ENCODE measurements around the gene HERPUD1.
"Not testable (repeated sequence)": the region's sequence is repeated elsewhere in the genome, so short reads cannot be mapped to it uniquely, and the experiment has no call there.

HERPUD1 gene

GRCh38 chr16:56960681-56961281 is 28.8 kb downstream of the HERPUD1 start:
- DNase-seq (ENCODE audit: low read depth in 2 of 2), result no peak

- no peak for DNase-seq (ENCODE audit: low read depth in 2 of 2)
Observed at GRCh38 chr16:56961386-56961785, 29.4 kb downstream of the HERPUD1 start.

- DNase-seq (ENCODE audit: low read depth in 2 of 2), result no peak
Observed at GRCh38 chr16:56961851-56962281, 29.9 kb downstream of the HERPUD1 start, which contains the start of gene CETP. TSS of gene CETP (plus strand) at chr16:56961950. CDS start at chr16:56961980, 30 bp downstream.

DNA sequence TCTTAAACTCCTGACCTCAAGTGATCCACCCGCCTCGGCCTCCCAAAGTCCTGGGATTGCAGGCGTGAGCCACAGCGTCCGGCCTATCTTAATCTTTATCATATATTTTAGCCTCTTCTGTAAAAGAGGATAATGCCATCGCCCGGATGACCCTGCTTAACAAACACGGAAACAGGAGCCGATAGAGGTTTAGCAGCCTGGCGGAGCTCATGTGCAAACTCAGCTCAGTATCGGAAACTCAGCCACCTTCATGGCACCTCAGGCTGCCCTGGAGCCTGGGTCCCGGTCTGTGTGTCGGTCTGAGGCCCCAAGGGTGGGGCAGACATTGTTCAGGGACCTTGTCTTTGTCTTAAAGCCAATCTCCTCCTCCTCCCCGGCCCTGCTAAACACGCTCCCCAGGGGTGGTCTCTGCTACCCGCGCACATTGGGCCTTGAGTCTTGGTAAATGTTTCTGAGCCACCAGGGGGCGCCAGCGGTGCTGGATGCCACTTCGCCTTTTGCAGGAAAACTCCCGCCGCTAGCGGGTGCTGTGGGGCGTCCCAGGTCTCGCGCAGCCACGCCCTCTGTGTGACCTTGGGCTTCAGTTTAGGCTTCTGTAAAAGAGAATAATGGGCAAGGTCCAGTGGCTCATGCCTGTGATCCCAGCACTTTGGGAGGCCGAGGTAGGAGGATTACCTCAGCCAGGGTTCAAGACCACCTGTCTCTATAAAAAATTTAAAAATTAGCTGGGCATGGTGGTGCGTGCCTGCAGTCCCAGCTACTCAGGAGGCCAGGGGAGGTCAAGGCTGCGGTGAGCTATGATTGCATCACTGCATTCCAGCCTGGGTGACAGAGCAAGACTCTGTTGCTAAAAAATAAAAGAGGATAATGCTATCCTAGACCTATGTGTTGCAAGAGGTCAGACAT is 32.6 kb downstream of the HERPUD1 start:
- no peak for DNase-seq (ENCODE audit: low read depth in 2 of 2)

GRCh38 chr16:56965149-56966092 is 33.5 kb downstream of the HERPUD1 start:
- DNase-seq (ENCODE audit: low read depth in 2 of 2), result no peak

DNA sequence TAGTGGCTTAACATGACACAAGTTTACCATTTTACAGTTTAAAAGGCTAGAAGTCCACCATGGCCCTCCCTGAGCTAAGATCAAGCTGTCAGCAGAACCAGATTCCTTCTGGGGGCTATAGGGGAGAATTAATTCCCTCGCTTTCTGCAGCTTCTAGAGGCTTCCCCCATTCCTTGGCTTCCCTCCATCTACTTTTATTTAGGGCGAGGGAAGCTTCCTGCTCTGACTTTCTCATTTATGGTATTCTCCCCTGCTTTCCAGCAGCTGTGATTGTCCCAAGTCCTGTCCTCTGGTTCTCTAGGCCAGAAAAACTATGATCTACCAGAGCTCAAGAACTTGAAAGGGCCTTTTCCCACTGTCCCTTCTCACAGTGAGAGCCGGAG is 34.1 kb downstream of the HERPUD1 start:
- DNase-seq (ENCODE audit: low read depth in 2 of 2), result no peak

DNA sequence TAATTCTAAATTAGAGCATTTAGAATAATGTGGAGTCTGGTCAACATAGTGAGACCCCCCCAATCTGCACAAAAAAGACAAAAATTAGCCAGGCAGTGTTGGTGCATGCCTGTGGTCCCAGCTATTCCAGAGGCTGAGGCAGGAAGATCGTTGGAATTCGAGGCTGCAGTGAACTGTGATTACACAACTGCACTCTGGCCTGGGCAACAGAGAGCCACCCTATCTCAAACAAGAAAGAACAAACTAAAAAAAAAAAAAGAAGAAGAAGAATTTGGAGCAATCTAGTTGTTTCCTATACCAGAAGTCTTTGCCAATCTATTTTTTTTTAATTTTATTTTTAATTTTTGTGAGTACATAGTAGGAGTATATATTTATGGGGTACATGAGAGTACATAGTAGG is 35.8 kb downstream of the HERPUD1 start:
- DNase-seq (ENCODE audit: low read depth in 2 of 2), result no peak

DNA sequence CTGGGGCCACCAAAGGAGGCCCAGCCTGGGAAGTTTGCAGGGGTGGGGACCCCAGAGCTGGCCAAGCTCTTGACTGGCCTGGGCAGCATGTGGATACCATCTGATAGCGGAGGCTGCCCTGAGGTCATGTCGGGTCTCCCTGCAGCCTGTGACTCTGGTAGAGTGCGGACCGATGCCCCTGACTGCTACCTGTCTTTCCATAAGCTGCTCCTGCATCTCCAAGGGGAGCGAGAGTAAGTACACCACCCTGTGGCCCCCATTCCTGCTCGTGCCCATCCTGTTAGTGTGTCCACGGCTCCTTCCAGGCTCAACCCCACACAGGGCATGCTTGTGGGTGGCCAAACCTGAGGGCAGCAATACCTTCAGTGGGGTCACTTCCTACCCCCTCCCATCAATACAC is 37.8 kb downstream of the HERPUD1 start:
- no peak for DNase-seq (ENCODE audit: low read depth in 2 of 2)

GRCh38 chr16:56970934-56971767 is 39.2 kb downstream of the HERPUD1 start:
- DNase-seq (ENCODE audit: low read depth in 2 of 2), result no peak

- DNase-seq (ENCODE audit: low read depth in 2 of 2), result no peak
Observed at GRCh38 chr16:56971768-56972043, 39.8 kb downstream of the HERPUD1 start.

DNA sequence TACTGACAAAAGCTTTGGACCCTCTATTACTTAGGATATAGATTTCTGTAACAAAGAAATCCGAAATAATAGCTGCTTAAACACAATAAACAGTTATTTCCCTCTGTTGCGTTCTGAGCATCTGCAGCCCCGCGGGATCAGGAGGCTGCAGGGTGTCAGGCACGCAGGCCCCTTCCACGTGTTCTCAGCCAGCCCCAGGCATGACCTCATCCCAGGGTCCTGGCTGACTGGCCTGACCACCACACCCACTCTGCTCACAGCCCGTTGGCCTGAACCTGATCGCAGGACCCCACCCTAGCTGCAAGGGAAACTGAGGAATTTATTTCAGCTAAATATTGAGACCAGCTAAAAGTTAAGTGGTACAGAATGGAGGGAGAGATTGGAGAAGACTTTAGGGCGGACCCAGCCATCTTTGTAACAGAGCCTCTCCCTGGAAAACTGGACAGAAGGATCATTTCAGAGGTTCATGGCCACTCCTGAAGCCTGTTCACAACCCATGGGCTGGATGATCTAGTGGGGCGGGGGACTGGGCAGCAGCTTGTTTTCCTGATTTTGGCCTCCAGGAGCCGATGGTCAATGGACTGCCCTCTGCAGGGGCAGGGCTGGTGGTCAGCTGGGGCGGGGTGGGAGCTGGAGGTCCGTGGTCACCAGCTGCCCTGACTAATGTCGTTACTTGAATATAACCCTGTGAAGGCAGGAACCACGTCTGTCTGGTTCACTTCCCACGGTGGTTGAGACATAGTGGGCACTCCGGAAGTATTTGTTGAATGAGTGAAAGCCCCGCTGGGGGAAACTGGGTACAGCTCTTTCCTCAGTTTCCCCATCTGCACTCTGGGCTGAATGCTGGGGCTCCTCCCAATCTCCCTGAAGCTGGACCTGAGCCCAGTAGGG is 40.7 kb downstream of the HERPUD1 start:
- no peak for DNase-seq (ENCODE audit: low read depth in 2 of 2)

GRCh38 chr16:56973294-56973689 is 41.4 kb downstream of the HERPUD1 start:
- DNase-seq (ENCODE audit: low read depth in 2 of 2), result no peak

DNA sequence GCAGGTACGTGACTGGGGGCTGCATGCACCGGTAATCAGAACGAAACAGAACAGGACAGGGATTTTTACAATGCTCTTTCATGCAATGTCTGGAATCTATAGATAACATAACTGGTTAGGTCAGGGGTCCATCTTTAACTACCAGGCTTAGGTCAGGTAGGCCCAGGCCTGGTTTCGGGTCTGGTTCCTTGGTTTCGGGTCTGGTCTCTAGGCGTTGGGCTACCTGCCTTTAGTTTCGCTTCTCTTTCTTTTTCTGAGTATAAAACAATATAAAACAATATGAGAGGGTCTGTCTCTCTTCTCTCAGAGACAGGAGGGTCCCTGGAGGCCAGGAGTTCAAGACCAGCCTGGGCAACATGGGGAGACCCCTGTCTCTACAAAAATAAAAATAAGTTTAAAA is 42.0 kb downstream of the HERPUD1 start:
- not testable (repeated sequence) for DNase-seq (ENCODE audit: low read depth in 2 of 2)

DNA sequence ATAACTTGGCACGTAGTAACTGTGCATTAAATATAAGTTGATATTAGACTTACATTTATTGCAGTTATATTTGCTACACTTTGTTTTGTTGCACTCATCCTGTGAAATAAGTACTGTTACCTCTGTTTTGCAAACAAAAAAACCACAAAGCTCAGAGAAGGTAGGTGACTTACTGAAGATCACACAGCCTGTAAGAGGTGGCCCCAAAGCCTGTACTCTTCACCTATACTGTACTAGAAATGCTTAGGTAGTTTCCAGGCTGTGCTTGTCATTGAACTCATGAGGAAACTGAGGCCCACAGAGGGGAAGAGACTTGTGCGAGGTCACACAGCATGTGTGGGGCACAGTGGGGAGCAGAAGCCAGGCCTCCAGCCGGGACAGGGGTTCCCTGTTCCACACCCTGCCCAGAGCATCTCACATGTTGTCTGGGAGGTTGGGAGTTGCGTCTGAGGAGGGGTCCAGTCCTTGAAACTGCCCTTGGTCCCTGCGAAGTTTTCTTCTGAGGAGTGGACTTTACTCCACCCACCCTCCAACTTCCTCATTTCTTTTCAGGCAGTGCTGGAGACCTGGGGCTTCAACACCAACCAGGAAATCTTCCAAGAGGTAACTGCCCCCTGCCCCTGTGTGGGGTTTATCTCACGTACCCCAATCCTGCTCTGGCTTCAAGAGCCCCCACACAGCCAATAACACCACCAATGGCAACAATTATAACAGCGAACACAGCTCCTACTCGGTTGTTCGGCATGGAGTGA is 42.8 kb downstream of the HERPUD1 start:
- no peak for DNase-seq (ENCODE audit: low read depth in 2 of 2)

- no peak for DNase-seq (ENCODE audit: low read depth in 2 of 2)
Observed at GRCh38 chr16:56975714-56976113, 43.8 kb downstream of the HERPUD1 start.

- DNase-seq (ENCODE audit: low read depth in 2 of 2), result no peak
Observed at GRCh38 chr16:56977216-56977615, 45.3 kb downstream of the HERPUD1 start.

DNA sequence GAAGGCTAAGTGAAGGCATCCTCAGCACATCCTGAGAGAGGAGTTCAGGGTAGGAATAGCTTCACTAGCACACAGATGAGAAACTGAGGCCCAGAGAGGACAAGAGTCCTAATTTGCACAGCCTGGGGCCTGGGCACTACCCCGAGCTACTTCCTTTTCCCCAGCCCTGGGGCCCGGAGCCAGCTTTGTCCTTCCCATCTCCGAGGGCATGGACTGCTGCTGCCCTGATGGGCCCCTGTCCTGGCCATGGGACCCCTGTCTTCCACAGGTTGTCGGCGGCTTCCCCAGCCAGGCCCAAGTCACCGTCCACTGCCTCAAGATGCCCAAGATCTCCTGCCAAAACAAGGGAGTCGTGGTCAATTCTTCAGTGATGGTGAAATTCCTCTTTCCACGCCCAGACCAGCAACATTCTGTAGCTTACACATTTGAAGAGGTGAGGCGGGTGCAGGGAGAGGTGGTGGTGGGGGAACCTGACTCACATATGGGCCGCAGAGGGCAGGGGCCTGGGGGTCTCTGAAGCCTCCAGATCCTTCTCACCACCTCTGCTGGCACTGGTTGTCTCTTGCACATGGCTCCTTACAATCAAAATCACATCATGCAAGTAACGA is 46.0 kb downstream of the HERPUD1 start:
- no peak for DNase-seq (ENCODE audit: low read depth in 2 of 2)

- DNase-seq (ENCODE audit: low read depth in 2 of 2), result no peak
Observed at GRCh38 chr16:56980201-56980535, 48.2 kb downstream of the HERPUD1 start.

Measured in fibroblast of skin of left biceps (primary cell).